K562 (cell line): ENCODE data around the gene EPS8L1. TPM values are rescaled to one million over a fixed set of nuclear protein-coding genes. Genes with fewer than 3 reads are reported as not detected.

ENCODE experiments used
- BRF1 ChIP-seq: IDR thresholded peaks from 3 replicates; pipeline ENCODE4 v1.6.1; 2011; ENCODE audit warnings: borderline replicate concordance, mild to moderate bottlenecking; ENCODE audit not compliant: insufficient read length; ENCODE audit errors: extremely low read depth
- CEBPB ChIP-seq: fragments of 450-650 bp; IDR thresholded peaks from 2 replicates; pipeline ENCODE4 v1.6.1; 2016; ENCODE audit warnings: missing genetic modification characterization, missing compliant biosample characterization
- CXXC5 ChIP-seq: fragments of 250-450 bp; sonication (Bioruptor Pico); IDR thresholded peaks from 2 replicates; pipeline ENCODE4 v1.8.0; 2022; ENCODE audit warnings: inconsistent platforms, mild to moderate bottlenecking, moderate library complexity
- HDAC2 ChIP-seq: fragments of 450-650 bp; IDR thresholded peaks from 2 replicates; pipeline ENCODE4 v1.6.1; 2016; ENCODE audit warnings: mild to moderate bottlenecking
- NCOA6 ChIP-seq: fragments of 450-650 bp; IDR thresholded peaks from 2 replicates; pipeline ENCODE4 v1.6.1; 2017; ENCODE audit warnings: mild to moderate bottlenecking
- NFE2 ChIP-seq: IDR thresholded peaks from 2 replicates; pipeline ENCODE4 v1.6.1; 2014; ENCODE audit warnings: antibody characterized with exemption, low read depth
- NFXL1 ChIP-seq: fragments of 450-650 bp; formaldehyde crosslinking; IDR thresholded peaks from 2 replicates; pipeline ENCODE4 v1.4.0; 2021; ENCODE audit warnings: mild to moderate bottlenecking
- NKRF ChIP-seq: fragments of 450-650 bp; IDR thresholded peaks from 2 replicates; pipeline ENCODE4 v1.6.1; 2016; ENCODE audit warnings: borderline replicate concordance
- NRF1 ChIP-seq, 2 experiments: fragments of 450-650 bp; IDR thresholded peaks in 1 of 2; conservative IDR thresholded peaks in 1 of 2; 2 replicates each; pipeline ENCODE4 v1.6.1; 2014; ENCODE audit warnings: mild to moderate bottlenecking in 2 of 2
- RB1 ChIP-seq: fragments of 450-650 bp; IDR thresholded peaks from 2 replicates; pipeline ENCODE4 v1.6.1; 2017; ENCODE audit warnings: low read depth, mild to moderate bottlenecking
- SOX6 ChIP-seq: fragments of 450-650 bp; IDR thresholded peaks from 2 replicates; pipeline ENCODE4 v1.6.1; 2014; ENCODE audit warnings: mild to moderate bottlenecking
- SPI1 ChIP-seq: IDR thresholded peaks from 2 replicates; pipeline ENCODE4 v1.6.1; 2011; ENCODE audit warnings: low read depth, low read length, control low read depth, borderline replicate concordance
- TAF1 ChIP-seq: IDR thresholded peaks from 2 replicates; pipeline ENCODE4 v1.6.1; 2011; ENCODE audit warnings: mild to moderate bottlenecking, low read length, moderate library complexity; ENCODE audit not compliant: insufficient read depth, control insufficient read depth, severe bottlenecking; ENCODE audit errors: extremely low read depth
- ZFX ChIP-seq: sonication (generic); formaldehyde crosslinking; IDR thresholded peaks from 2 replicates; pipeline ENCODE4 v1.8.0; 2022; ENCODE audit warnings: mild to moderate bottlenecking, missing genetic modification reagents, moderate library complexity
- ZNF253 ChIP-seq: fragments of 250-450 bp; sonication (Bioruptor Pico); conservative IDR thresholded peaks from 2 replicates; pipeline ENCODE4 v1.6.1; 2021; ENCODE audit warnings: mild to moderate bottlenecking
- polyA plus RNA-seq, 8 experiments: library from polyadenylated mRNA; depleted of rRNA in 4 of 8; stranded (reverse) in 5 of 8; unstranded in 3 of 8; fragments of >200 nt; fragmentation: Nextera tagmentation in 2 of 8; fragmentation: Illumina TruSeq in 1 of 8; extraction: Ambion mirVana in 2 of 8; extraction: Trizol in 1 of 8; gene quantifications; 2 replicates each; pipeline versions ENCODE4 v1.2.1 to v1.2.3, GENCODE V29; 2011 to 2014; ENCODE audit warnings: inconsistent platforms in 1 of 8, missing spikeins in 1 of 8
- total RNA-seq, 7 experiments: library from RNA; depleted of rRNA in 6 of 7; stranded (reverse); fragments of >200 nt in 6 of 7; fragmentation: Illumina TruSeq in 2 of 7; extraction: Trizol in 2 of 7; gene quantifications; 2 replicates each; pipeline versions ENCODE4 v1.2.1 to v1.2.3, GENCODE V29; 2011 to 2021; ENCODE audit warnings: low replicate concordance in 1 of 7
- TF ChIP-seq, protein P1 (sequence below), 2 experiments: IDR thresholded peaks; 2 replicates each; pipeline ENCODE4 v1.6.1; 2012; ENCODE audit warnings: improper control_type of control experiment in 2 of 2, low read depth in 2 of 2, low read length in 2 of 2, borderline replicate concordance in 1 of 2

The EPS8L1 gene
- total and polyA plus RNA-seq, 9 of the 15 experiments (the other 6 are each of a cell fraction or from before 2014, with no cell fraction given) = 0.35 to 22.1 (median 11.9) TPM

DNA sequence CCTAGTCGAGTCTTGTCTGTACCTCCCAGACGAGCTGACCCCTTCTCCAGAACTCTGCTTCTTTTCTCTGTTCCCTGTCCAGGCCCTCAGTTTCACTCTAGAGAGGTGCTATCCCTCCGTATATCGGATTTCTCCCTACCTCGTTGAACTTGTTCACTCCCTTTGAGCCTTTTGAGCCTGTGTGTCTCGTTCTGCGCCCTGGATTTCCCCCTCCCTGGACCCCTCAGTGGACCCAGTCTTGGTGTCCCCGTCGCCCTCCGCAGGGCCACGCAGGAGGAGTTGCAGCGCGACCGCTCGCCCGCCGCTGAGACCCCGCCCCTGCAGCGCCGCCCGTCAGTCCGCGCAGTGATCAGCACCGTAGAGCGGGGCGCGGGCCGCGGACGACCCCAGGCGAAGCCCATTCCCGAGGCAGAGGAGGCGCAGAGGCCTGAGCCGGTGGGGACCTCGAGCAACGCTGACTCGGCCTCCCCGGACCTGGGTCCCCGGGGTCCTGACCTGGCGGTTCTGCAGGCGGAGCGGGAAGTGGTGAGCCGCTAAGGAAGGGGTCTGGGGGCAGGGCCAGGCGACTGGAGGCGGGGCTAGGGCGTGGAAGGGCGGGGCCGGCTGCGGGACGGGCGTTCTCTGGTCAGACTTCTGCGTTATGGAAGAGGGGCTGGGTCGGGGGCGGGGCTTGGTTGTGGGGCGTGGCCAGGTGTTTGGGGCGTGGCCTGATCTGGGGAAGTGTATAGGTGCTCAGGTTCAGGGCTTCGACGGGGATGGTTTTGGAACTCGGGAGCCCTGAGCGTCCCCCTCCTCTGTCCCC is 5.5 kb downstream of the EPS8L1 start (continued):
- TF ChIP-seq NKRF = peak; percentile 61; the same call in 1 of the 2 replicates
- peak; percentile 52 for TF ChIP-seq ZFX (CRISPR knock-in tag)
- no peak for TF ChIP-seq CEBPB (tag)
- peak; percentile 54; the same call in 1 of the 2 replicates for TF ChIP-seq HDAC2
- no peak for TF ChIP-seq NCOA6
- TF ChIP-seq TAF1 = peak; percentile 35
- peak; percentile 81; the same call in 1 of the 2 replicates for TF ChIP-seq RB1
- TF ChIP-seq CXXC5 = peak; percentile 79
- no peak for TF ChIP-seq NFE2
- TF ChIP-seq NFXL1 (CRISPR knock-in tag) = 0 out of 2 replicates have a peak, but pooled peaks have one; percentile 19
- no peak for TF ChIP-seq ZNF253 (CRISPR knock-in tag)
- TF ChIP-seq, protein P1, sequence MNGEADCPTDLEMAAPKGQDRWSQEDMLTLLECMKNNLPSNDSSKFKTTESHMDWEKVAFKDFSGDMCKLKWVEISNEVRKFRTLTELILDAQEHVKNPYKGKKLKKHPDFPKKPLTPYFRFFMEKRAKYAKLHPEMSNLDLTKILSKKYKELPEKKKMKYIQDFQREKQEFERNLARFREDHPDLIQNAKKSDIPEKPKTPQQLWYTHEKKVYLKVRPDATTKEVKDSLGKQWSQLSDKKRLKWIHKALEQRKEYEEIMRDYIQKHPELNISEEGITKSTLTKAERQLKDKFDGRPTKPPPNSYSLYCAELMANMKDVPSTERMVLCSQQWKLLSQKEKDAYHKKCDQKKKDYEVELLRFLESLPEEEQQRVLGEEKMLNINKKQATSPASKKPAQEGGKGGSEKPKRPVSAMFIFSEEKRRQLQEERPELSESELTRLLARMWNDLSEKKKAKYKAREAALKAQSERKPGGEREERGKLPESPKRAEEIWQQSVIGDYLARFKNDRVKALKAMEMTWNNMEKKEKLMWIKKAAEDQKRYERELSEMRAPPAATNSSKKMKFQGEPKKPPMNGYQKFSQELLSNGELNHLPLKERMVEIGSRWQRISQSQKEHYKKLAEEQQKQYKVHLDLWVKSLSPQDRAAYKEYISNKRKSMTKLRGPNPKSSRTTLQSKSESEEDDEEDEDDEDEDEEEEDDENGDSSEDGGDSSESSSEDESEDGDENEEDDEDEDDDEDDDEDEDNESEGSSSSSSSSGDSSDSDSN (IDR thresholded peaks at IDR 0.05; ENCODE audit: borderline replicate concordance in 1 of 2, low read depth in 2 of 2, low read length in 2 of 2) = 0 out of 4 replicates have a peak, but pooled peaks of 1 of the 2 experiments have one; percentile 44
- peak; percentile 24; the same call in 1 of the 2 replicates for TF ChIP-seq SOX6
- TF ChIP-seq SPI1 = 0 out of 2 replicates have a peak, but pooled peaks have one; percentile 12
- peak; percentile 70 to 73 for TF ChIP-seq NRF1 (conservative IDR thresholded peaks at IDR 0.05 in 1 of 2, IDR thresholded peaks at IDR 0.05 in 1 of 2)
- TF ChIP-seq BRF1 = no peak
